PC-3 (cell line): ENCODE data around the gene TIRAP. TPM values are rescaled to one million over a fixed set of nuclear protein-coding genes. Genes with fewer than 3 reads are reported as not detected.
A peak's percentile ranks its signal among the peaks of the same experiment; 100 is the strongest.

Source experiments
- ATAC-seq: fragments of 200-7000 bp; cut with Tn5 transposase; 2 replicates; pipeline ENCODE4 v1.9.1; 2020; ENCODE audit warnings: mild to moderate bottlenecking, moderate library complexity
- BruUV-seq: library from RNA; stranded (reverse); fragments of 400-500 nt; replicated peaks from 2 replicates; lab custom pipeline; 2021; lab: Mats Ljungman, UMichigan
- CTCF ChIA-PET: fragments of 300-600 bp; sonication (Branson Sonifier 250); formaldehyde crosslinking; loops from one replicate; lab custom pipeline; 2022; ENCODE audit warnings: antibody characterized with exemption; lab: Charles Lee
- POLR2A ChIA-PET: fragments of 300-600 bp; sonication (Branson Sonifier 250); formaldehyde crosslinking; loops from one replicate; lab custom pipeline; 2022; ENCODE audit warnings: antibody characterized with exemption; ENCODE audit not compliant: unreplicated experiment; lab: Charles Lee
- DNase-seq: peaks from one replicate; pipeline ENCODE4 v3.0.0-alpha.2; 2015
- H2AFZ ChIP-seq: fragments of 300-600 bp; sonication (generic); 2 replicates; pipeline ENCODE4 v1.6.0; 2016; ENCODE audit warnings: antibody characterized with exemption, low read length
- H3F3A ChIP-seq: fragments of 300-600 bp; sonication (generic); one replicate; pipeline ENCODE4 v1.6.0; 2017; ENCODE audit warnings: antibody characterized with exemption, low read length, control low read depth, mild to moderate bottlenecking; ENCODE audit not compliant: unreplicated experiment
- H3K27ac ChIP-seq: fragments of 300-600 bp; sonication (generic); 2 replicates; pipeline ENCODE4 v1.5.1; 2016; ENCODE audit warnings: mild to moderate bottlenecking, low read length
- H3K27me3 ChIP-seq: fragments of 300-600 bp; sonication (generic); 2 replicates; pipeline ENCODE4 v1.6.1; 2016; ENCODE audit warnings: low read length, mixed read lengths
- H3K36me3 ChIP-seq: fragments of 300-600 bp; sonication (generic); 2 replicates; pipeline ENCODE4 v1.6.1; 2016; ENCODE audit warnings: low read depth, mixed run types, low read length, mixed read lengths
- H3K4me1 ChIP-seq: fragments of 300-600 bp; sonication (generic); 2 replicates; pipeline ENCODE4 v1.5.1; 2016; ENCODE audit warnings: low read length; ENCODE audit not compliant: insufficient read depth
- H3K4me2 ChIP-seq: fragments of 300-600 bp; sonication (generic); 2 replicates; pipeline ENCODE4 v1.6.0; 2016; ENCODE audit warnings: low read length
- H3K4me3 ChIP-seq: fragments of 300-600 bp; sonication (generic); 2 replicates; pipeline ENCODE4 v1.5.1; 2016; ENCODE audit warnings: mild to moderate bottlenecking, low read length, mixed read lengths
- H3K79me2 ChIP-seq: fragments of 300-600 bp; sonication (generic); 2 replicates; pipeline ENCODE4 v1.6.1; 2017; ENCODE audit warnings: low read length, mixed read lengths
- H3K9ac ChIP-seq: fragments of 300-600 bp; sonication (generic); 2 replicates; pipeline ENCODE4 v1.6.0; 2016; ENCODE audit warnings: mild to moderate bottlenecking, low read length
- H3K9me2 ChIP-seq: fragments of 300-600 bp; sonication (generic); replicated peaks from 2 replicates; pipeline ENCODE4 v1.6.1; 2016; ENCODE audit warnings: mixed run types, low read length, mixed read lengths
- H3K9me3 ChIP-seq: fragments of 300-600 bp; sonication (generic); 2 replicates; pipeline ENCODE4 v1.6.1; 2016; ENCODE audit warnings: low read length, mixed read lengths
- H4K20me1 ChIP-seq: fragments of 300-600 bp; sonication (generic); 2 replicates; pipeline ENCODE4 v1.6.1; 2016; ENCODE audit warnings: low read length, mixed read lengths
- EZH2 ChIP-seq: fragments of 300-600 bp; sonication (generic); IDR thresholded peaks from one replicate; pipeline ENCODE4 v1.6.1; 2017; ENCODE audit warnings: antibody characterized with exemption, mild to moderate bottlenecking, low read length; ENCODE audit not compliant: unreplicated experiment
- EZH2phosphoT487 ChIP-seq: fragments of 300-600 bp; sonication (generic); IDR thresholded peaks from 2 replicates; pipeline ENCODE4 v1.6.1; 2018; ENCODE audit warnings: mild to moderate bottlenecking, antibody characterized with exemption, low read length, borderline replicate concordance
- intact Hi-C: fragments of 100-400 bp; cut with micrococcal nuclease; formaldehyde crosslinking; loops from 2 replicates; pipeline ENCODE4 v1.9.0; 2023
- total RNA-seq: library from RNA; depleted of rRNA; stranded (reverse); fragments of >200 nt; gene quantifications from 2 replicates; pipeline ENCODE4 v1.2.3, GENCODE V29; 2014
- TF ChIP-seq, protein P1 (sequence below): fragments of 300-600 bp; sonication (generic); conservative IDR thresholded peaks from 2 replicates; pipeline ENCODE4 v1.5.1; 2017; ENCODE audit warnings: antibody characterized with exemption, low read depth, mild to moderate bottlenecking, low read length

Gene TIRAP
- total RNA-seq, 1 experiment from 2014 or later, result 8.4 TPM

DNA sequence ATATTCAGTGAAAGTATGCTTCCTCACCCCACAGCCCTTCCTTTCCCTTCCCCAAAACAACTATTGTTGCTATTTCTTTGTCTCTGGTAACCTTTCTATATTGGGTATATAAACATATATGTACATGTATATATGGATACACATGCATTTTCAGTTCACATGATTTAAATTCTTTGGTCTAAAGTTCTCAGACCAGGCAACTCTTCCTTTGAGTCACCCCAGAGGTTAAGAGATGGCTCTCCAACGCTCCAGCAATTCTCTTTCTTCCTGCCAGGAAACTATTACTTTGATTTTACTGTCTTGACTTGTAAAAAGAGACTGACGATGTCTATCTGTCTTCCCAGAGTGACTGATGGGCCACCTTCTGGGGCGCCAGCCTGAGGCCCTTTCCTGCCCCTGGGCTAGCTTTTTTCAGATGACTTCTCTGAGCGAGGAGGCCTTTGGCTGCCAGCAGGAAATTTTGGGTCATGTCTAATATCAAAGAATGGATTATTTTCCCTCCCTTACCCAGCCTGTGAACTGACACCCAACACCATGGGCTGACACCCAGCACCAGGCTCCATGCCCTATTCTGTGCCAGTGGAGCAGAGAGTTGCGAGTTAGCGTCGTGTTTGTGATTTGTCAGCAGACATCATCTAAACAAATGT lies 58.2 kb downstream of the TIRAP start:
- H3F3A ChIP-seq, result no peaks in the 10 kb centered on the region
- DNase-seq (peak; percentile 49), ATAC-seq (peak; percentile 4; the same call in 1 of the 2 replicates)
- H2AFZ ChIP-seq, result no peak overlapping the region
- H3K9ac ChIP-seq, result peak overlapping the region; percentile 79
- H3K27ac ChIP-seq, result peak overlapping the region; percentile 95
- BruUV-seq, result TSS peak; percentile 4
- TF ChIP-seq, protein P1, sequence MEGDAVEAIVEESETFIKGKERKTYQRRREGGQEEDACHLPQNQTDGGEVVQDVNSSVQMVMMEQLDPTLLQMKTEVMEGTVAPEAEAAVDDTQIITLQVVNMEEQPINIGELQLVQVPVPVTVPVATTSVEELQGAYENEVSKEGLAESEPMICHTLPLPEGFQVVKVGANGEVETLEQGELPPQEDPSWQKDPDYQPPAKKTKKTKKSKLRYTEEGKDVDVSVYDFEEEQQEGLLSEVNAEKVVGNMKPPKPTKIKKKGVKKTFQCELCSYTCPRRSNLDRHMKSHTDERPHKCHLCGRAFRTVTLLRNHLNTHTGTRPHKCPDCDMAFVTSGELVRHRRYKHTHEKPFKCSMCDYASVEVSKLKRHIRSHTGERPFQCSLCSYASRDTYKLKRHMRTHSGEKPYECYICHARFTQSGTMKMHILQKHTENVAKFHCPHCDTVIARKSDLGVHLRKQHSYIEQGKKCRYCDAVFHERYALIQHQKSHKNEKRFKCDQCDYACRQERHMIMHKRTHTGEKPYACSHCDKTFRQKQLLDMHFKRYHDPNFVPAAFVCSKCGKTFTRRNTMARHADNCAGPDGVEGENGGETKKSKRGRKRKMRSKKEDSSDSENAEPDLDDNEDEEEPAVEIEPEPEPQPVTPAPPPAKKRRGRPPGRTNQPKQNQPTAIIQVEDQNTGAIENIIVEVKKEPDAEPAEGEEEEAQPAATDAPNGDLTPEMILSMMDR, result no peak
- no peak for TF ChIP-seq EZH2phosphoT487
- TF ChIP-seq EZH2, result no peak
- ChIA-PET POLR2A (no interaction called here), CTCF (no interaction called here)
- peaks cover 14% of the 10 kb centered on the region; the same call in 1 of the 2 replicates for H3K36me3 ChIP-seq
- no peak overlapping the region for H3K4me3 ChIP-seq
- peak overlapping the region; percentile 66 for H3K4me2 ChIP-seq
- no peaks in the 10 kb centered on the region for H3K9me3 ChIP-seq
- peaks cover 43% of the 10 kb centered on the region for H3K4me1 ChIP-seq
- no peaks in the 10 kb centered on the region for H3K79me2 ChIP-seq
- H3K27me3 ChIP-seq, result no peaks in the 10 kb centered on the region
- intact Hi-C loops, result no loop called here
- H4K20me1 ChIP-seq, result no peaks in the 10 kb centered on the region
- no peaks in the 10 kb centered on the region for H3K9me2 ChIP-seq

DNA sequence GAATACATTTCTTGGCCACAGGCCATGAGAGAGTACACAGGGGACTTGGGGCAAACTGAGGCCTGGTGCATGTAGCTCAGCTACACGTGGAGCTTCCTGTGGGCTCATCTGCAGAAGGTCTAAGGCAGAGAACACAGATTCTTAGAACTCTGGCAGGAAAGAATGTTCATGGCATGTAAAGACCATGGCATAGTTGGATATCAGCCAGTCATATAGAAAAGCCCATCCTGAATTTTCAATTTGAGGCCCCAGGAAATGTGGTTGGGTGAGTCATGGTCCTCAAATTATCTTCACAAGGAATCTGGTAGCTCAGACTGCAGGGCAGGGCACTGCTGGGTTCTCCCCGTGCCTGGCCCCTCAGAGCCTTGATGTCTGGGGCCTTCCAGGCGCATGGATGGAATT lies 58.9 kb downstream of the TIRAP start:
- no peaks in the 10 kb centered on the region for H4K20me1 ChIP-seq
- H2AFZ ChIP-seq, result no peak overlapping the region
- intact Hi-C loops, result no loop called here
- DNase-seq (peak; percentile 98), ATAC-seq (peak; percentile 81)
- H3K79me2 ChIP-seq, result no peaks in the 10 kb centered on the region
- no peak overlapping the region; the same call in 1 of the 2 replicates for H3K4me3 ChIP-seq
- peak overlapping the region; percentile 66 for H3K4me2 ChIP-seq
- H3K4me1 ChIP-seq, result peaks cover 46% of the 10 kb centered on the region
- no TSS peak for BruUV-seq
- ChIA-PET POLR2A (no interaction called here), CTCF (no interaction called here)
- peak overlapping the region; percentile 95 for H3K27ac ChIP-seq
- peak overlapping the region; percentile 79 for H3K9ac ChIP-seq
- TF ChIP-seq EZH2 (no peak), EZH2phosphoT487 (no peak)
- TF ChIP-seq, protein P1, result no peak
- no peaks in the 10 kb centered on the region for H3F3A ChIP-seq
- no peaks in the 10 kb centered on the region for H3K9me2 ChIP-seq
- peaks cover 14% of the 10 kb centered on the region; the same call in 1 of the 2 replicates for H3K36me3 ChIP-seq
- H3K27me3 ChIP-seq, result no peaks in the 10 kb centered on the region
- no peaks in the 10 kb centered on the region for H3K9me3 ChIP-seq

DNA sequence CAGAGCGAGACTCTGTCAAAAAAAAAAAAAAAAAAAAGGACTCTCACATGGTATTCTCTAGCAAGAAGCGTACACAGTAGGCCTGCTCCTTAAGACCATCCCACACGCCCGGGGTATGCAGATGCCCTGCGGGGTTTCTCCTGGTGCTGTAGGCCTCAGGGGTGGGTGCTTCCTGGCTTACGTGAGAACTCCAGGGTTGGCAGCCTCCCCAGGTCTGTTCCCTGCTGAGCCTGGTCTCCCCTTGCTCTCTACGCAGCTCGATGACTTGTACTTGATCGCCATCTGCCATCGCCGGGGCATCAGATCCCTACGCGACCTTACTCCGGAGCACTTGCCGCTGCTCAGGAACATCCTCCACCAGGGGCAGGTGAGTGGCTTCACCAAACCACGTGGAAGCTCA lies 60.2 kb downstream of the TIRAP start:
- ATAC-seq (no peak), DNase-seq (no peak)
- ChIA-PET POLR2A (interaction anchor here (0.6 kb wide), 1 partner anchor 85 kb away, joined by 6 read pairs; no protein-coding TSS in a partner anchor), CTCF (no interaction called here)
- H3K9ac ChIP-seq, result no peak overlapping the region
- H3F3A ChIP-seq, result no peaks in the 10 kb centered on the region
- H3K36me3 ChIP-seq, result peaks cover 14% of the 10 kb centered on the region; the same call in 1 of the 2 replicates
- H2AFZ ChIP-seq, result no peak overlapping the region
- H3K79me2 ChIP-seq, result no peaks in the 10 kb centered on the region; the same call in 1 of the 2 replicates
- intact Hi-C loops, result no loop called here
- no peak for TF ChIP-seq EZH2
- no peak for TF ChIP-seq EZH2phosphoT487
- TF ChIP-seq, protein P1, result no peak
- no peaks in the 10 kb centered on the region for H4K20me1 ChIP-seq
- BruUV-seq, result no TSS peak
- no peaks in the 10 kb centered on the region for H3K9me2 ChIP-seq
- no peaks in the 10 kb centered on the region for H3K27me3 ChIP-seq
- peaks cover 46% of the 10 kb centered on the region for H3K4me1 ChIP-seq
- no peak overlapping the region for H3K27ac ChIP-seq
- H3K4me2 ChIP-seq, result no peak overlapping the region
- H3K4me3 ChIP-seq, result no peak overlapping the region
- no peaks in the 10 kb centered on the region for H3K9me3 ChIP-seq
